ENCODE measurements around the gene FGFR2.

FGFR2 gene

DNA sequence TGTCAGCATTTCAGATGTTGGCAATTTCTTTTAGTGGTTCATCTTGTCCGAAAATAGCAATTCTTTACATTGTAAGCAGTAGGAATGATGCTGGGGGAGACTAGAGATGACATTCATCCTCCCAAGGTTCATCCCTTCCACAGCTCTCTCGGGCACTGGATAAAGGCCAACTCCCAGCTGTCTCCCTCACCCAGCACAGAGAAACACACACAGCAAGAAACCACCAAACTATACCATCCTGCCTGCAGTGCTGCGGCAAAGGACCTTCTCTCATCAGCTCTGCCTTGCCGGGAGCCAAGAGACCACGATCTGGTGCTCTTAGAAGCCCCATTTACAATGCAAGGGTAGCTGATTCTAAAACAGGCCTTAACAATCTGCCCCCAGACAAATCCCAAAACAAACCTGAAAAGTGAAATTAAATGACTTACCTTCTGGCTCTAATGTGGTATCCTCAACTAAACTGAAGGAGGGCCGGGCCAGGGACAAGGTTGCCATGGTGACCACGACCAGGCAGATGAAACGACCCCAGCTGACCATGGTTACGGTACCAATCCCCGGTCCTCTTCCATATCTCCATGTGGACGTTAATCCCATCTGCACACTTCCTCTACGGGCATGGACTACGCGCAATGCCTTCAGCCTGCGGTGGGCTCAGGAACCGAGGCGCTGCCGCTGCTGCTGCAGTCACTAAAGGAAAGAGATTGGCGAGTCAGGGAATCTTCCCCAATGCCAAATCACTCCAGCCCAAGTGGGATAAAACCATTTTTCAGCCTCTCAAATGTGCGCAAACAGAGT is 4.8 kb downstream of the FGFR2 start:
- TF ChIP-seq, protein P1, sequence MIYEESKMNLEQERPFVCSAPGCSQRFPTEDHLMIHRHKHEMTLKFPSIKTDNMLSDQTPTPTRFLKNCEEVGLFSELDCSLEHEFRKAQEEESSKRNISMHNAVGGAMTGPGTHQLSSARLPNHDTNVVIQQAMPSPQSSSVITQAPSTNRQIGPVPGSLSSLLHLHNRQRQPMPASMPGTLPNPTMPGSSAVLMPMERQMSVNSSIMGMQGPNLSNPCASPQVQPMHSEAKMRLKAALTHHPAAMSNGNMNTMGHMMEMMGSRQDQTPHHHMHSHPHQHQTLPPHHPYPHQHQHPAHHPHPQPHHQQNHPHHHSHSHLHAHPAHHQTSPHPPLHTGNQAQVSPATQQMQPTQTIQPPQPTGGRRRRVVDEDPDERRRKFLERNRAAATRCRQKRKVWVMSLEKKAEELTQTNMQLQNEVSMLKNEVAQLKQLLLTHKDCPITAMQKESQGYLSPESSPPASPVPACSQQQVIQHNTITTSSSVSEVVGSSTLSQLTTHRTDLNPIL (CRISPR knock-in tag; IDR thresholded peaks at IDR 0.05; ENCODE audit: low read depth): no peak
- no peak for TF ChIP-seq RARB (CRISPR knock-in tag; IDR thresholded peaks at IDR 0.05)
- no peak for TF ChIP-seq TOX (CRISPR knock-in tag; IDR thresholded peaks at IDR 0.05; ENCODE audit: borderline replicate concordance)
- no peak for TF ChIP-seq ZNF565 (CRISPR knock-in tag; conservative IDR thresholded peaks at IDR 0.05; ENCODE audit: low read depth)
- TF ChIP-seq, protein P2, sequence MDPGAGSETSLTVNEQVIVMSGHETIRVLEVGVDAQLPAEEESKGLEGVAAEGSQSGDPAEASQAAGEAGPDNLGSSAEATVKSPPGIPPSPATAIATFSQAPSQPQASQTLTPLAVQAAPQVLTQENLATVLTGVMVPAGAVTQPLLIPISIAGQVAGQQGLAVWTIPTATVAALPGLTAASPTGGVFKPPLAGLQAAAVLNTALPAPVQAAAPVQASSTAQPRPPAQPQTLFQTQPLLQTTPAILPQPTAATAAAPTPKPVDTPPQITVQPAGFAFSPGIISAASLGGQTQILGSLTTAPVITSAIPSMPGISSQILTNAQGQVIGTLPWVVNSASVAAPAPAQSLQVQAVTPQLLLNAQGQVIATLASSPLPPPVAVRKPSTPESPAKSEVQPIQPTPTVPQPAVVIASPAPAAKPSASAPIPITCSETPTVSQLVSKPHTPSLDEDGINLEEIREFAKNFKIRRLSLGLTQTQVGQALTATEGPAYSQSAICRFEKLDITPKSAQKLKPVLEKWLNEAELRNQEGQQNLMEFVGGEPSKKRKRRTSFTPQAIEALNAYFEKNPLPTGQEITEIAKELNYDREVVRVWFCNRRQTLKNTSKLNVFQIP (CRISPR knock-in tag; IDR thresholded peaks at IDR 0.05; ENCODE audit: borderline replicate concordance, low read depth): no peak
- TF ChIP-seq, protein P3, sequence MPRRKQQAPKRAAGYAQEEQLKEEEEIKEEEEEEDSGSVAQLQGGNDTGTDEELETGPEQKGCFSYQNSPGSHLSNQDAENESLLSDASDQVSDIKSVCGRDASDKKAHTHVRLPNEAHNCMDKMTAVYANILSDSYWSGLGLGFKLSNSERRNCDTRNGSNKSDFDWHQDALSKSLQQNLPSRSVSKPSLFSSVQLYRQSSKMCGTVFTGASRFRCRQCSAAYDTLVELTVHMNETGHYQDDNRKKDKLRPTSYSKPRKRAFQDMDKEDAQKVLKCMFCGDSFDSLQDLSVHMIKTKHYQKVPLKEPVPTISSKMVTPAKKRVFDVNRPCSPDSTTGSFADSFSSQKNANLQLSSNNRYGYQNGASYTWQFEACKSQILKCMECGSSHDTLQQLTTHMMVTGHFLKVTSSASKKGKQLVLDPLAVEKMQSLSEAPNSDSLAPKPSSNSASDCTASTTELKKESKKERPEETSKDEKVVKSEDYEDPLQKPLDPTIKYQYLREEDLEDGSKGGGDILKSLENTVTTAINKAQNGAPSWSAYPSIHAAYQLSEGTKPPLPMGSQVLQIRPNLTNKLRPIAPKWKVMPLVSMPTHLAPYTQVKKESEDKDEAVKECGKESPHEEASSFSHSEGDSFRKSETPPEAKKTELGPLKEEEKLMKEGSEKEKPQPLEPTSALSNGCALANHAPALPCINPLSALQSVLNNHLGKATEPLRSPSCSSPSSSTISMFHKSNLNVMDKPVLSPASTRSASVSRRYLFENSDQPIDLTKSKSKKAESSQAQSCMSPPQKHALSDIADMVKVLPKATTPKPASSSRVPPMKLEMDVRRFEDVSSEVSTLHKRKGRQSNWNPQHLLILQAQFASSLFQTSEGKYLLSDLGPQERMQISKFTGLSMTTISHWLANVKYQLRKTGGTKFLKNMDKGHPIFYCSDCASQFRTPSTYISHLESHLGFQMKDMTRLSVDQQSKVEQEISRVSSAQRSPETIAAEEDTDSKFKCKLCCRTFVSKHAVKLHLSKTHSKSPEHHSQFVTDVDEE (CRISPR knock-in tag; IDR thresholded peaks at IDR 0.05): no peak
- no peak for TF ChIP-seq ZFP30 (CRISPR knock-in tag; IDR thresholded peaks at IDR 0.05)
- TF ChIP-seq ISL1 (CRISPR knock-in tag; IDR thresholded peaks at IDR 0.05): no peak
- TF ChIP-seq, protein P4, sequence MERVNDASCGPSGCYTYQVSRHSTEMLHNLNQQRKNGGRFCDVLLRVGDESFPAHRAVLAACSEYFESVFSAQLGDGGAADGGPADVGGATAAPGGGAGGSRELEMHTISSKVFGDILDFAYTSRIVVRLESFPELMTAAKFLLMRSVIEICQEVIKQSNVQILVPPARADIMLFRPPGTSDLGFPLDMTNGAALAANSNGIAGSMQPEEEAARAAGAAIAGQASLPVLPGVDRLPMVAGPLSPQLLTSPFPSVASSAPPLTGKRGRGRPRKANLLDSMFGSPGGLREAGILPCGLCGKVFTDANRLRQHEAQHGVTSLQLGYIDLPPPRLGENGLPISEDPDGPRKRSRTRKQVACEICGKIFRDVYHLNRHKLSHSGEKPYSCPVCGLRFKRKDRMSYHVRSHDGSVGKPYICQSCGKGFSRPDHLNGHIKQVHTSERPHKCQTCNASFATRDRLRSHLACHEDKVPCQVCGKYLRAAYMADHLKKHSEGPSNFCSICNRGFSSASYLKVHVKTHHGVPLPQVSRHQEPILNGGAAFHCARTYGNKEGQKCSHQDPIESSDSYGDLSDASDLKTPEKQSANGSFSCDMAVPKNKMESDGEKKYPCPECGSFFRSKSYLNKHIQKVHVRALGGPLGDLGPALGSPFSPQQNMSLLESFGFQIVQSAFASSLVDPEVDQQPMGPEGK (CRISPR knock-in tag; IDR thresholded peaks at IDR 0.05; ENCODE audit: borderline replicate concordance): no peak
- TF ChIP-seq ZNF8 (CRISPR knock-in tag; IDR thresholded peaks at IDR 0.05): no peak
- TF ChIP-seq ZC3H10 (CRISPR knock-in tag; IDR thresholded peaks at IDR 0.05): no peak
- no peak for TF ChIP-seq SNAI2 (CRISPR knock-in tag; IDR thresholded peaks at IDR 0.05)
- no peak for TF ChIP-seq OSR1 (CRISPR knock-in tag; IDR thresholded peaks at IDR 0.05)
- TF ChIP-seq TCF4 (CRISPR knock-in tag; IDR thresholded peaks at IDR 0.05; ENCODE audit: borderline replicate concordance): no peak
- no peak for TF ChIP-seq GLIS3 (CRISPR knock-in tag; IDR thresholded peaks at IDR 0.05)
- no peak for TF ChIP-seq BACH2 (CRISPR knock-in tag; IDR thresholded peaks at IDR 0.05; ENCODE audit: borderline replicate concordance)
- TF ChIP-seq CSDC2 (CRISPR knock-in tag; IDR thresholded peaks at IDR 0.05): no peak
- no peak for ATAC-seq

DNA sequence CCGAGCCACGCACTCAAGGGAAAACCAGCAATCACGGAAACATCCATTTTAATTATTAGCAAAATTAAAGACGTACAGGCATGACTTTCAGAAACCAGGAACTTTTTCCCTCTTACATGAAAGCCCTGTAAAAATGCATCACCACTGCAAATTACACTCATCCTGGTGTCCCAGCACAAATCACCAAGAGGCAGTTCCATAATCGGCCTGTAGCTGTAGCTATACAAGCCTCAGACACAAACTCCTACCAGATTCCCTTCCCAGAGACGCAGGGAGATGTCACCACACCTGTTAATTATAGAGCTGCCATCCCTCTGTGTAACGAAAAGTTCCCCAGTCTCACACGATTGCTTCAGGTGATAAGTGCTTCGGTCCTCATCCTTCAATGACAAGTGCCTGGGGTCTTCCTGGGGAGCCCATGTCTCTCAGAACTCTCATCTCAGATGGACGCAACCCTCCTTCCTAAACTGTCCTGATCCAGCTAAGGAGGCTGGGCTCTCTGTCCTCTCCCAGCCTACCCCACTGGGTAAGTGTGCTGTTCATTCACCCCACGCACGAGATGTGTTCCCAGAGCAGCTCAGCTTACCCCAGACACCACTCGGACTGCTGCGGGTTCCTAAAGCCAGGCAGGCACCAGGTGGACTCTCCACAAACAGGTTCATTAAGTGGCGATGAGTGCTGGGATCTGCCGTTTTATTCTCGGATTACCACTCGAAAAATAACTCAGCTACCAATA is 5.9 kb downstream of the FGFR2 start:
- ATAC-seq: no peak
- TF ChIP-seq ISL1 (CRISPR knock-in tag; IDR thresholded peaks at IDR 0.05) (no peak), BACH2 (CRISPR knock-in tag; IDR thresholded peaks at IDR 0.05; ENCODE audit: borderline replicate concordance) (no peak), SNAI2 (CRISPR knock-in tag; IDR thresholded peaks at IDR 0.05) (no peak), ZNF70 (CRISPR knock-in tag; IDR thresholded peaks at IDR 0.05) (no peak), TOX (CRISPR knock-in tag; IDR thresholded peaks at IDR 0.05; ENCODE audit: borderline replicate concordance) (no peak), RARB (CRISPR knock-in tag; IDR thresholded peaks at IDR 0.05) (no peak), PPARA (CRISPR knock-in tag; IDR thresholded peaks at IDR 0.05; ENCODE audit: borderline replicate concordance) (no peak)
- TF ChIP-seq, protein P4 (CRISPR knock-in tag; IDR thresholded peaks at IDR 0.05; ENCODE audit: borderline replicate concordance): no peak

All from SK-N-SH treated with all-trans-retinoic acid at 6 μM for 48 hours (cell line).